ENCODE data around the gene PPIC.
"Not testable (repeated sequence)": the region's sequence is repeated elsewhere in the genome, so short reads cannot be mapped to it uniquely, and the experiment has no call there.

PPIC gene

GRCh38 chr5:123014689-123015088 is 21.8 kb downstream of the PPIC start:
- DNase-seq = no peak

GRCh38 chr5:123012321-123012720 is 24.2 kb downstream of the PPIC start:
- DNase-seq = no peak

GRCh38 chr5:123007754-123008153 is 28.8 kb downstream of the PPIC start:
- DNase-seq = no peak

DNA sequence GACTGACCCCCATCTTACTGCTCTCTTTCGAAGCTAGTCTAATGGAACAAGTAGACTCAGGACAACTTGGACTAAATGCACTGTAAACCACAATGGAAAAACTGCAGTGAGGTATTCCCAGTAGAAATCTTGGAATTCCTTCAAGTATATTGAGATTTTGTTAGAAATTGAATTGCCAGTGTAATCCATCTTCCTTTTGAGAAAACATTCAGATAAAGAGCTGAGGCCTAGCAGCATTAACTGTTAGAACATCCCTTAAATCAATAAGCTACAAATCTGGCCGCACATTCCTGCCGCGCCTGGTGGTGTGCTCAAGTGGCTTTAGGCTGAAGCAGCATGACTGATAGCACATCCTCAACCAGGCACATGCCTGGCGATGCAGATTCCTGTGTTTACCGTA is 29.3 kb downstream of the PPIC start:
- no peak for DNase-seq

GRCh38 chr5:123001808-123002207 is 34.7 kb downstream of the PPIC start:
- no peak for DNase-seq

- no peak for DNase-seq
Measured at GRCh38 chr5:123000731-123001130, 35.8 kb downstream of the PPIC start.

- no peak for DNase-seq
Measured at GRCh38 chr5:122999947-123000563, 36.5 kb downstream of the PPIC start.

- no peak for DNase-seq
Measured at GRCh38 chr5:122997294-122997693, 39.2 kb downstream of the PPIC start.

- no peak for DNase-seq
Measured at GRCh38 chr5:122996091-122996490, 40.4 kb downstream of the PPIC start.

DNA sequence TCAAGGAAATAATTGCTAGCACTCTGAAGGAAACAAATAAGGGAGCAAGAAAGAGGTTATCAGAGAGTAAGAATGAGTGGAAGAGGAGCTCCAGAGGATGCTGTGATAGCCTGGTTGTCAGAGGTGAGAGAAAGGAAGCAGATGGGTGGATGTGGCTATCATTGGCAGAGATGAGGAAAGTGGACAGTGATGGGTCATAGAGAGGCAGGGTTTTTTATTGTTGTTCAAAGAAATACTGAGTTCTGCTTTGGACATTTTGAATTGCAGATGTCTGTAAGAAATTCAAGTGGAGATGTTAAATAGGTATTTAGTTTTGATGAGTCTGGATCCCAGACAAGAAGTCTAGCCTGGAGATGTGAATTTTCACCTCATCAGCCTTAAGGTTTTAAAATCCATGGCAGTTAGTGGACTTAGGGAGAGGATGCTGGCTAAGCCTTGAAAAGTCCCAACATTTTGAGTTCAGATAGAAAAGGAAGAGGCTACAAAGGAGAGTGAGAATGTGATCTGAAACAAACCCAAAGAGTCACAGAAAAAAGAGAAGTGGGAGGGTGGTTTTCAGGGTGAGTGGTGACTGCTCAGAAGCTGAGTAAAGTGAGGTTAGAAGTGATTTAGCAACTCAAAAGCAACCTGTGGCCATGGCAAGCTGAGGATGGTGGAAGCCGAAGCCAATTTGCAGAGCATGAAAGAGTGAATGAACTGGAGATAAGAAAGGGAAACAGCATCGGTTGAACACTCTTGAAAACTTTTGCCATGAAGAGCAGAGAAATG is 50.4 kb downstream of the PPIC start:
- no peak for DNase-seq

GRCh38 chr5:122985006-122985700 is 51.4 kb downstream of the PPIC start:
- no peak for DNase-seq

GRCh38 chr5:122984425-122984824 is 52.1 kb downstream of the PPIC start:
- DNase-seq = no peak

DNA sequence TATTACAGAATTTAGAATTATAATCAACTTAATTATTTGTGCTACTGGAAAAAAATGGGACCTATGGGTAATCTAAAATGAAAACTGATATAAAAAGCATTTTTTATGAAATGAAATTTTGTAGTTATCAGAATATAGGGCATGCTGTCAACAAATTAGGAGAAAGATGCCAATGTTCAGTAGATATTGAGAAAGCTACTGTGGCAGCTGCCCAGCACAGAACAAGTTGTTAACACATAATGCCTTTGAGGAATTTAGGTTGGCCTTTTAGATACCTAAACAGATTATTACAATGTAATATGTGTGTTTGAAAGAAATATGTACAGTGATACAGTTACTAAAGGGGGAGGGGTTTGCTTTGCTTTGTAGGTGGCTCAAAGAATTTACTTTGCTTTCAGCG is 54.1 kb downstream of the PPIC start:
- DNase-seq = no peak

DNA sequence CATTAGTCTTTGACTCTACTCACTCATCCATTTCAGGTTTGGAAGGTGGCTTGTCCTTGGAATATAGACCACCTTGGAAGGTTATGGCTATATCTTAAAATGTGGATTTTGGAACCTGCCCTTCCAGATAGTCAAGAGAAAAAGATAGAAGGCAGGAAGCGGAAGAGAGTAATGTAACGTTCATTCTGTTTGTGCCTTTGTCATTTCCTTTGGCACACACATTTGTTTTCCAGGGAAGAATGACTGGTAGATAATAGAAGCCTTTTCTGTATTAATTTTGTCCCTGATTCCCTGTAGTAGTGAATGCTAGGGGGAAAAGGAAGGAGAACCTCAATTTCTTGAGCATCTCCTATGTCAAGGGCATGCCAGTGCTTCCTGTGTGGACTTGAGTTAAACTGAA is 54.7 kb downstream of the PPIC start:
- DNase-seq = no peak

DNA sequence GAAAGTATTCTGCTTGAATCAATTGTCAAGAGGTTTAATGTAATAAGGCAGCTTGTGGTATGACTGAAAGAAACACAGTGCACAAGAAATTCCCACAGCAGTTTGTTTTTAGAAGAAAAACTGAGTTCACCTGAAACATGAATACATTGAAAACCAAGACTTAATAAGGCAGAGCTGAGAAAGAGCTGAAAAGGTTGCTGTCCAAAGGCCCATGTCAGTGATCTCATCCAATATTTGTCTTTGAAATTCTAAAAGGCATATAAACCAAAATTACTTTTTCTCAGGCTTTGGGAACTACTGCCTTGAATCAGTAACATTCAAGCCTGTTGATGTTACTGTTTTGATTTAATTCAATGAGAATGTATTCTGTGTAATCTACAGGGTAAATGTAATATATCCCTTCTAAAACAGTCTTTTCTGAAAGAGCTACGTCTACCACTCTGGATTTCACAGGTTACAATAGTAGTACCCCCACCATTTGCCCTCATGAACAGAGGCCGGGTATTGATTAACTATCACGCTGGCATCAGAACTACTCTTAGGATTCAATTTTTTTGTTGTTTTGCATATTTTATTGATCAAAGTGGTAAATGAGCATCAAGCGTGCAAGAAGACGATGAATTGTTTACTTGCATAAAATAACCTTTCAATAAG is 57.8 kb downstream of the PPIC start:
- DNase-seq = no peak

- DNase-seq = no peak
Measured at GRCh38 chr5:122978068-122978467, 58.5 kb downstream of the PPIC start.

DNA sequence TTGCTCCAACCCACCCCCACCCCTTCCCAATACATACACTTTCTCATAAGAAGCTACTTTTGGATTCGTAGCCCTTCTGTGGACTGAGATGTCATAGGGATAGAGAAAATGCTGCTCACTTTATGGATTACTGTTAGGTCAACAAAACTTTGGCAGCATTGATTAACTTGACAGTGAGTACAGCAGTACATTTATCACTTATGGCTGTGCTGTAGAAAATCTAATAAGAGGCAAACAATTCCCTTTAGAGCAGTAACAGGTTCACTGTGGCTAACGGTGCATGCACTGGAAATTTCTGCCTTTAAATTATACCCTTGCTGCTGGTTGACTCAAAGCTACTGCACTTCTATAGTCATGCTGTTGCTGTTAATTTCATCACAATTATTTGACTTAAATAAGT is 59.2 kb downstream of the PPIC start:
- no peak for DNase-seq

GRCh38 chr5:122974251-122974650 is 62.3 kb downstream of the PPIC start:
- not testable (repeated sequence) for DNase-seq

DNA sequence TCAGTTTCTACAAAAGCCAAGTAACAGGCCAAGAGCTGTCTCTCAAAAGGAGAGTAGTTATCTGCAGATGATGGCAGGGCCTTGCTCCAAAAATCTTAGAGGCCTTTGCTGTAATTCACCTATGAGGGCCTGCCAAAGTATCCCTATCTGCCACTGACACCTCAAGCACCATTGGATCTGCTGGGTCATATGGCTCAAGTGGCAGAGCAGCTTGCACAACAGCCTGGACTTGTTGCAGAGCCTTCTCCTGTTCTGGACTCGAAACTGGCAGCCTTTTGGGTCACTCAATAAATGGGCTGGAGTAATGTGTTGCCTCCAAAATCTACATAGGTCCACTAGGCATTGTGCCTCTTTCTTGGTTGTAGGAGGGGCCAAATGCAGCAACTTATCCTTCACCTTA is 62.8 kb downstream of the PPIC start:
- not testable (repeated sequence) for DNase-seq
